Gastroesophageal sphincter (tissue), 4 donors: ENCODE results near the gene PET100. TPM values are rescaled to one million over a fixed set of nuclear protein-coding genes. Genes with fewer than 3 reads are reported as not detected.
"Not testable (repeated sequence)": the region's sequence is repeated elsewhere in the genome, so short reads cannot be mapped to it uniquely, and the experiment has no call there.

Experiments
- ATAC-seq: fragments of 150-250 bp; one replicate; pipeline ENCODE4 v1.9.1; 2016; ENCODE audit warnings: mild to moderate bottlenecking, moderate library complexity
- H3K27ac ChIP-seq, 4 donors: fragments of 200-600 bp; sonication (generic) in 3 of 4; 1 replicate in 3 of 4; 2 replicates in 1 of 4; pipeline ENCODE4 v1.5.1; 2016 to 2019
- H3K27me3 ChIP-seq: fragments of 200-600 bp; sonication (generic); one replicate; pipeline ENCODE4 v1.5.1; 2019
- H3K36me3 ChIP-seq, 2 donors: fragments of 200-600 bp; sonication (generic); one replicate each; pipeline ENCODE4 v1.5.1; 2019; ENCODE audit warnings: control low read depth in 1 of 2
- H3K4me1 ChIP-seq, 3 donors: fragments of 200-600 bp; sonication (generic); 1 replicate in 2 of 3; 2 replicates in 1 of 3; pipeline ENCODE4 v1.5.1; 2016 to 2019; ENCODE audit warnings: control low read depth in 2 of 3
- H3K4me3 ChIP-seq, 2 donors: fragments of 200-600 bp; sonication (generic); one replicate each; pipeline ENCODE4 v1.5.1; 2019; ENCODE audit warnings: mild to moderate bottlenecking in 1 of 2, moderate library complexity in 1 of 2
- H3K9me3 ChIP-seq, 3 donors: fragments of 200-600 bp; sonication (generic); one replicate each; pipeline ENCODE4 v1.5.1; 2017 to 2019; ENCODE audit warnings: control low read depth in 2 of 3
- CTCF ChIP-seq, 4 experiments: fragments of 200-600 bp in 2 of 4; fragments of 450-650 bp in 2 of 4; sonication (generic) in 1 of 4; IDR thresholded peaks; one replicate each; pipeline ENCODE4 v1.5.1; 2017 to 2019; ENCODE audit warnings: antibody characterized with exemption in 4 of 4, mild to moderate bottlenecking in 2 of 4, moderate library complexity in 2 of 4
- EP300 ChIP-seq: sonication (generic); formaldehyde crosslinking; IDR thresholded peaks from one replicate; pipeline ENCODE4 v1.6.1; 2017; ENCODE audit warnings: antibody characterized with exemption, mild to moderate bottlenecking
- POLR2A ChIP-seq, 2 donors: fragments of 450-650 bp; IDR thresholded peaks; one replicate each; pipeline ENCODE4 v1.6.1; 2017; ENCODE audit warnings: antibody characterized with exemption in 2 of 2, mild to moderate bottlenecking in 2 of 2, moderate library complexity in 1 of 2
- POLR2AphosphoS5 ChIP-seq: sonication (generic); formaldehyde crosslinking; IDR thresholded peaks from one replicate; pipeline ENCODE4 v1.6.1; 2017; ENCODE audit warnings: antibody characterized with exemption
- WGBS, 2 donors: methylation state at CpG; one replicate each; pipeline ENCODE4 v1.1.5; 2018; ENCODE audit warnings: low coverage in 1 of 2; 5-methylcytosine and 5-hydroxymethylcytosine counted together
- total RNA-seq, 4 donors: library from RNA; depleted of rRNA; stranded (reverse); fragments of >200 nt; gene quantifications; one replicate each; pipeline ENCODE4 v1.1.0, GENCODE V29; 2016

The PET100 gene
- total RNA-seq, 4 donors from 2014 or later = 12.0 to 26.8 (median 17.8) TPM

- Histone ChIP-seq H3K4me3 (no peak overlapping the region), H3K36me3 (no peaks in the 10 kb centered on the region), H3K9me3 (no peaks in the 10 kb centered on the region), H3K27ac (no peak overlapping the region), H3K27me3 (peaks cover 99% of the 10 kb centered on the region), H3K4me1 (peaks cover 0 to 8% (median 3%) of the 10 kb centered on the region in 3 donors)
- whole genome bisulfite sequencing, 2 donors = 58 to 84% methylated on average over 2 to 4 of the region's 43 CpGs
- no peak for TF ChIP-seq POLR2AphosphoS5
- no peak for TF ChIP-seq CTCF (IDR thresholded peaks at IDR 0.05)
- TF ChIP-seq POLR2A (IDR thresholded peaks at IDR 0.05) = no peak
- TF ChIP-seq EP300 = no peak
- no peak for ATAC-seq
Measured at GRCh38 chr19:7641290-7642276, 12.0 kb downstream of the PET100 start.

DNA sequence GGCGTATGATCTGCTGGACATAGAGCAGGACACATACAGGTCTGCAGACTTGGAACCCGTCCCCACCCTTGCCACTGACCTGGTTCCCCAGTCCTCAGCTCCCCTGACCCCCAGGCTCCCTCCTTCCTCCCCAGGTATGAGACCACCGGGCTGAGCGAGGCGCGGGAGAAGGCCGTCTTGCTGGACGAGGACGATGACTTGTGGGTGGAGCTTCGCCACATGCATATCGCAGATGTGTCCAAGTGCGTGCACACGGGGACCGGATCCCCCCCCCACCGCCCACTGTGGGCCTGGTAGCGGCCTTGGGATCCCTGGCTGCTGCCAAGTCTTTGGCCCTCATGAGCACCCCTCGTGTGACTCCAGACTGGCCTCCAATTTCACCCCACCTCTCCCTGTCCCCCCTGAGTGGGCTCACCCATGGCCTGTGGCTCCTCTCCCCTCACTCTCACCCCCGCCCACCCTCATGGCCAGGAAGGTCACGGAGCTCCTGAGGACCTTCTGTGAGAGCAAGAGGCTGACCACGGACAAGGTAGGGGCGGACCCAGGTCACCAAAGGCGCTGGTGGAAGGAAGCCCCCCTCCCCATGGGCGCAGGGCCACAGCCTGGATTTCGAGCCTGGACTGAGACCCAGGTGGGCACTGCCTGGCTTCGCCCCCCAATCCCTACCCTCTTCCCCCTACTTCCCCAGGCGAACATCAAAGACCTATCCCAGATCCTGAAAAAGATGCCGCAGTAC, 12.9 kb downstream of the PET100 start:
- Histone ChIP-seq H3K27me3 (peaks cover 99% of the 10 kb centered on the region), H3K9me3 (no peaks in the 10 kb centered on the region), H3K4me3 (no peak overlapping the region), H3K27ac (no peak overlapping the region), H3K4me1 (no peaks in the 10 kb centered on the region), H3K36me3 (no peaks in the 10 kb centered on the region)
- TF ChIP-seq POLR2AphosphoS5 (no peak), EP300 (no peak), CTCF (IDR thresholded peaks at IDR 0.05) (no peak), POLR2A (IDR thresholded peaks at IDR 0.05) (no peak)
- ATAC-seq = no peak
- 64% methylated on average over 3 of the region's 27 CpGs; no CpG with 5 or more reads in 1 of the 2 donors for WGBS, 2 donors

DNA sequence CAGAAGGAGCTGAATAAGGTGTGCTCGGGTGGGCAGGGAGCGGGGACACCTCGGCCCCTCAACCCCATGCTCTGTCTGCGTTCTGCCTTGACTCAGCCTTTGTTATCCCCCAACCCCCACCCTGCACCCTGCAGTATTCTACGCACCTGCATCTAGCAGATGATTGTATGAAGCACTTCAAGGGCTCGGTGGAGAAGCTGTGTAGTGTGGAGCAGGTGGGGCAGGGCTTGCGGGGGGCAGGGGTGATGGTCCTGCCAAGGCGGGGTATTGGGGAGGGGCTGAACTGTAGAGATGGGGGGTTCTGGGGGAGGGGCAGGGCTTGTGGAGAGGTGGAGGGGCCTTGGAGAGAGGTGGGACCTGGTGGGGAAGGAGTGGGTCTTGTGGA, 13.4 kb downstream of the PET100 start:
- 93 to 100% methylated on average over 2 to 3 of the region's 8 CpGs for WGBS, 2 donors

DNA sequence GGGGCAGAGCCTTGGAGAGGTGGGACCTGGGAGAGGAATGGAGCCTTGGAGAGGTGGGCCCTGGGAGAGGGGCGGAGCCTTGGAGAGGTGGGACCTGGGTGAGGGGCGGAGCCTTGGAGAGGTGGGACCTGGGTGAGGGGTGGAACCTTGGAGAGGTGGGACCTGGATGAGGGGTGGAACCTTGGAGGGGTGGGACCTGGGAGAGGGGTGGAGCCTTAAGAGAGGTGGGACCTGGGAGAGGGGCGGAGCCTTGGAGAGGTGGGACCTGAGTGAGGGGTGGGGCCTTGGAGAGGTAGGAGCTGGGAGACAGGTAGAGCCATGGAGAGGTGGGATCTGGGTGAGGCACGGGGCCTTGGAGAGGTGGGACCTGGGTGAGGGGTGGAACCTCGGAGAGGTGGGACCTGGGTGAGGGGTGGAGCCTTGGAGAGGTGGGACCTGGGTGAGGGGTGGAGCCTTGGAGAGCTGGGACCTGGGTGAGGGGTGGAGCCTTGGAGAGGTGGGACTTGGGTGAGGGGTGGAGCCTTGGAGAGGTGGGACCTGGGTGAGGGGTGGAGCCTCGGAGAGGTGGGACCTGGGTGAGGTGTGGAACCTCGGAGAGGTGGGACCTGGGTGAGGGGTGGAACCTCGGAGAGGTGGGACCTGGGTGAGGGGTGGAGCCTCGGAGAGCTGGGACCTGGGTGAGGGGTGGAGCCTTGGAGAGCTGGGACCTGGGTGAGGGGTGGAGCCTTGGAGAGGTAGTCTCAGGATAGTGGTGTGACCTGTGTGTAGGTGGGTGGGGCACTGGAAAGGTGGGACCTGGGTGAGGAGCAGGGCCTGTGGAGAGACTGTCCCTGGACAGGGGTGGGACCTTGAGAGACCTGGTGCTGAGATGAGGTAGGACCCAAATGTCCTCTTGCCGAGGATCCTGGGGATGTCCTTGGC, 14.3 kb downstream of the PET100 start:
- H3K4me3 ChIP-seq, ATAC-seq, H3K4me1 ChIP-seq, H3K9me3 ChIP-seq, H3K36me3 ChIP-seq, H3K27ac ChIP-seq: not testable (repeated sequence)
- H3K27me3 ChIP-seq = peaks cover 96% of the 10 kb centered on the region
- 37 to 67% methylated on average over 6 to 9 of the region's 10 CpGs for WGBS, 2 donors

More for the DNA sequence above, 13.4 kb downstream of the PET100 start:
- Histone ChIP-seq H3K4me1 (no peaks in the 10 kb centered on the region), H3K4me3 (no peak overlapping the region), H3K36me3 (no peaks in the 10 kb centered on the region), H3K27me3 (peaks cover 99% of the 10 kb centered on the region), H3K27ac (no peak overlapping the region), H3K9me3 (no peaks in the 10 kb centered on the region)
- ATAC-seq = no peak
- no peak for TF ChIP-seq POLR2A (IDR thresholded peaks at IDR 0.05)
- no peak for TF ChIP-seq POLR2AphosphoS5
- no peak for TF ChIP-seq EP300
- no peak for TF ChIP-seq CTCF (IDR thresholded peaks at IDR 0.05)

- Histone ChIP-seq H3K36me3 (no peaks in the 10 kb centered on the region), H3K27me3 (peaks cover 96% of the 10 kb centered on the region), H3K4me3 (no peak overlapping the region), H3K9me3 (no peaks in the 10 kb centered on the region), H3K27ac (no peak overlapping the region), H3K4me1 (no peaks in the 10 kb centered on the region)
- no peak for ATAC-seq
- TF ChIP-seq CTCF (IDR thresholded peaks at IDR 0.05) (no peak), POLR2AphosphoS5 (no peak), EP300 (no peak), POLR2A (IDR thresholded peaks at IDR 0.05) (no peak)
- WGBS, 2 donors = 93 to 95% methylated on average over 3 to 4 of the region's 20 CpGs
Measured at GRCh38 chr19:7644550-7644877, 14.9 kb downstream of the PET100 start.
